H1 (cell line): Measurements from ENCODE around the gene ALG11.
A peak's percentile ranks its signal among the peaks of the same experiment; 100 is the strongest.

Source experiments
- CEBPB ChIP-seq: IDR thresholded peaks from 2 replicates; pipeline ENCODE4 v1.6.1; 2012; ENCODE audit warnings: low read depth, low read length
- CHD1 ChIP-seq: IDR thresholded peaks from 2 replicates; pipeline ENCODE4 v1.6.1; 2012; ENCODE audit warnings: low read depth, low read length, improper control_type of control experiment
- GABPA ChIP-seq: IDR thresholded peaks from 2 replicates; pipeline ENCODE4 v1.6.1; 2011; ENCODE audit warnings: mild to moderate bottlenecking, low read length, moderate library complexity, borderline replicate concordance; ENCODE audit not compliant: insufficient read depth
- MAFK ChIP-seq: IDR thresholded peaks from 2 replicates; pipeline ENCODE4 v1.6.1; 2012; ENCODE audit warnings: low read depth, mild to moderate bottlenecking, improper control_type of control experiment, low read length
- POLR2A ChIP-seq, 2 experiments: IDR thresholded peaks; 1 replicate in 1 of 2; 2 replicates in 1 of 2; pipeline ENCODE4 v1.6.1; 2011; ENCODE audit warnings: low read depth in 2 of 2, low read length in 2 of 2, mild to moderate bottlenecking in 2 of 2; ENCODE audit errors: control extremely low read depth in 1 of 2
- RAD21 ChIP-seq, 2 experiments: IDR thresholded peaks in 1 of 2; conservative IDR thresholded peaks in 1 of 2; 2 replicates each; pipeline ENCODE4 v1.6.1; 2011; ENCODE audit warnings: low read depth in 2 of 2, low read length in 2 of 2, improper control_type of control experiment in 1 of 2, inconsistent platforms in 1 of 2, mild to moderate bottlenecking in 1 of 2, moderate library complexity in 1 of 2
- RFX5 ChIP-seq: IDR thresholded peaks from 2 replicates; pipeline ENCODE4 v1.6.1; 2011; ENCODE audit warnings: low read depth, low read length, improper control_type of control experiment, borderline replicate concordance
- SRF ChIP-seq: IDR thresholded peaks from 2 replicates; pipeline ENCODE4 v1.6.1; 2011; ENCODE audit warnings: mild to moderate bottlenecking, low read depth, low read length, moderate library complexity
- TF ChIP-seq, protein P1 (sequence below), 3 experiments: IDR thresholded peaks; 1 replicate in 2 of 3; 2 replicates in 1 of 3; pipeline versions ENCODE4 v1.5.1 to v1.6.1; 2011; ENCODE audit warnings: low read length in 3 of 3, mild to moderate bottlenecking in 3 of 3, inconsistent platforms in 2 of 3, low read depth in 1 of 3, moderate library complexity in 1 of 3; ENCODE audit not compliant: insufficient read depth in 1 of 3; ENCODE audit errors: control extremely low read depth in 1 of 3

DNA sequence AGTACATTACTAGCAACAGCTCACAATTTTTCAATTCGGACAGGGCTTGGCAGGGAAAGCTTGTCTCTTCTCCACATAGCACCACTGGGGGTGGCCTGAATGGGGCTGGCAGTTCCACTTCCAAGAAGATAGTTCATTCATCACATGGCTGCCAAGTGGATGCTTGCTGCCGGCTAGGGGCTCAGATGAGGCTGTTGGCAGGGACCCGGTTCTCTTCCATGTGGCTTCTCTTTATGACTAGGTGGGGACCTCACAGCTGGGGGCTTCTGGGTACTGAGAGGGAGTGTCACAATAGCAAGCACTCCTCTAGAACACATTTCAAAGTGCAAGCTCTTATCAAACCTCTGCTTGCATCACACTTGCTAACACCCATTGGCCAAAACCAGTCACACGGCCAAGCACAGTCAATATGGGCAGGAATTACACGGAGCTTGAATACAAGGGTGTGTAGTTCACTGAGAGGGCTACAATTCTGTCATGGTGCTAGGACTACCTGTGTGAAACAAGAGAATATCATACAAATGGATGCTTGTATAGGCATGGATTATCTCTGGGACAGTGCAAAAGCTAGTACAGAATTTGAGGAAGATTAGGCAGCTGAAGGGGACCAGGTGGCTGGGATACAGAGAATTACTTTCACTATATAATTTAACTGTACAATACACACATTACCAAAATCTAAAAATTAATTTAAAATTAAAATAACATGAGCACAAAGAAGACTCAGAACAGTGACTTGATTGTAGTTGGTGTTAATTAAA lies 33.2 kb upstream of the ALG11 start:
- TF ChIP-seq CEBPB (0 out of 2 replicates have a peak, but pooled peaks have one; percentile 15), POLR2A (IDR thresholded peaks at IDR 0.05; ENCODE audit: control extremely low read depth in 1 of 2, low read depth in 2 of 2, low read length in 2 of 2) (no peak), RAD21 (IDR thresholded peaks at IDR 0.05 in 1 of 2, conservative IDR thresholded peaks at IDR 0.05 in 1 of 2; ENCODE audit: low read depth in 2 of 2, low read length in 2 of 2) (no peak), SRF (no peak), RFX5 (no peak), GABPA (no peak), MAFK (no peak), CHD1 (no peak)
- TF ChIP-seq, protein P1, sequence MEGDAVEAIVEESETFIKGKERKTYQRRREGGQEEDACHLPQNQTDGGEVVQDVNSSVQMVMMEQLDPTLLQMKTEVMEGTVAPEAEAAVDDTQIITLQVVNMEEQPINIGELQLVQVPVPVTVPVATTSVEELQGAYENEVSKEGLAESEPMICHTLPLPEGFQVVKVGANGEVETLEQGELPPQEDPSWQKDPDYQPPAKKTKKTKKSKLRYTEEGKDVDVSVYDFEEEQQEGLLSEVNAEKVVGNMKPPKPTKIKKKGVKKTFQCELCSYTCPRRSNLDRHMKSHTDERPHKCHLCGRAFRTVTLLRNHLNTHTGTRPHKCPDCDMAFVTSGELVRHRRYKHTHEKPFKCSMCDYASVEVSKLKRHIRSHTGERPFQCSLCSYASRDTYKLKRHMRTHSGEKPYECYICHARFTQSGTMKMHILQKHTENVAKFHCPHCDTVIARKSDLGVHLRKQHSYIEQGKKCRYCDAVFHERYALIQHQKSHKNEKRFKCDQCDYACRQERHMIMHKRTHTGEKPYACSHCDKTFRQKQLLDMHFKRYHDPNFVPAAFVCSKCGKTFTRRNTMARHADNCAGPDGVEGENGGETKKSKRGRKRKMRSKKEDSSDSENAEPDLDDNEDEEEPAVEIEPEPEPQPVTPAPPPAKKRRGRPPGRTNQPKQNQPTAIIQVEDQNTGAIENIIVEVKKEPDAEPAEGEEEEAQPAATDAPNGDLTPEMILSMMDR (IDR thresholded peaks at IDR 0.05; ENCODE audit: control extremely low read depth in 1 of 3, insufficient read depth in 1 of 3, low read depth in 1 of 3, low read length in 3 of 3), result no peak
